Ishikawa (cell line): ENCODE data around the gene ARHGEF4.

ENCODE experiments used
- CEBPB ChIP-seq: IDR thresholded peaks from 2 replicates; pipeline ENCODE4 v1.6.1; 2012
- CREB1 ChIP-seq: IDR thresholded peaks from 2 replicates; pipeline ENCODE4 v1.6.1; 2012; ENCODE audit warnings: low read depth
- EGR1 ChIP-seq: IDR thresholded peaks from 2 replicates; pipeline ENCODE4 v1.6.1; 2012
- EP300 ChIP-seq: IDR thresholded peaks from 2 replicates; pipeline ENCODE4 v1.6.1; 2012; ENCODE audit warnings: borderline replicate concordance
- FOXM1 ChIP-seq: IDR thresholded peaks from 2 replicates; pipeline ENCODE4 v1.6.1; 2012; ENCODE audit warnings: low read depth, borderline replicate concordance
- MAX ChIP-seq: IDR thresholded peaks from 2 replicates; pipeline ENCODE4 v1.6.1; 2012
- NFIC ChIP-seq: IDR thresholded peaks from 2 replicates; pipeline ENCODE4 v1.6.1; 2012
- RAD21 ChIP-seq: IDR thresholded peaks from 2 replicates; pipeline ENCODE4 v1.6.1; 2012; ENCODE audit warnings: low read depth
- REST ChIP-seq: IDR thresholded peaks from 2 replicates; pipeline ENCODE4 v1.6.1; 2012; ENCODE audit warnings: low read depth, mild to moderate bottlenecking
- TAF1 ChIP-seq: IDR thresholded peaks from 2 replicates; pipeline ENCODE4 v1.6.1; 2012; ENCODE audit warnings: low read depth, mild to moderate bottlenecking
- TCF12 ChIP-seq: IDR thresholded peaks from 2 replicates; pipeline ENCODE4 v1.6.1; 2012; ENCODE audit warnings: low read depth
- TEAD4 ChIP-seq: IDR thresholded peaks from 2 replicates; pipeline ENCODE4 v1.6.1; 2012
- USF1 ChIP-seq: IDR thresholded peaks from 2 replicates; pipeline ENCODE4 v1.6.1; 2012
- YY1 ChIP-seq: IDR thresholded peaks from 2 replicates; pipeline ENCODE4 v1.6.1; 2012; ENCODE audit warnings: low read depth
- ZBTB7A ChIP-seq: IDR thresholded peaks from 2 replicates; pipeline ENCODE4 v1.6.1; 2012; ENCODE audit warnings: low read depth

Gene ARHGEF4

GRCh38 chr2:130985831-130986649 lies 149.3 kb downstream of the ARHGEF4 start:
- TF ChIP-seq EP300 (no peak), CREB1 (no peak), MAX (no peak), CEBPB (no peak), ZBTB7A (no peak), TEAD4 (no peak), EGR1 (no peak), NFIC (no peak), FOXM1 (no peak), REST (no peak), TAF1 (no peak), USF1 (no peak), RAD21 (no peak)

- TF ChIP-seq FOXM1 (no peak), NFIC (no peak), EP300 (no peak), REST (no peak), TCF12 (no peak), CEBPB (no peak), TEAD4 (no peak), ZBTB7A (no peak)
These were observed 150.3 kb downstream of the ARHGEF4 start for GRCh38 chr2:130986890-130987493.

- TF ChIP-seq TAF1 (no peak), FOXM1 (no peak), MAX (no peak), NFIC (no peak), USF1 (no peak), TEAD4 (no peak), YY1 (no peak), CEBPB (no peak), REST (no peak), EP300 (no peak), ZBTB7A (no peak), TCF12 (no peak), EGR1 (no peak), CREB1 (no peak), RAD21 (no peak)
These were observed 151.1 kb downstream of the ARHGEF4 start for GRCh38 chr2:130987519-130988425.
